ENCODE measurements around the gene RCCD1.
"Not testable (repeated sequence)": the region's sequence is repeated elsewhere in the genome, so short reads cannot be mapped to it uniquely, and the experiment has no call there.

The RCCD1 gene

DNA sequence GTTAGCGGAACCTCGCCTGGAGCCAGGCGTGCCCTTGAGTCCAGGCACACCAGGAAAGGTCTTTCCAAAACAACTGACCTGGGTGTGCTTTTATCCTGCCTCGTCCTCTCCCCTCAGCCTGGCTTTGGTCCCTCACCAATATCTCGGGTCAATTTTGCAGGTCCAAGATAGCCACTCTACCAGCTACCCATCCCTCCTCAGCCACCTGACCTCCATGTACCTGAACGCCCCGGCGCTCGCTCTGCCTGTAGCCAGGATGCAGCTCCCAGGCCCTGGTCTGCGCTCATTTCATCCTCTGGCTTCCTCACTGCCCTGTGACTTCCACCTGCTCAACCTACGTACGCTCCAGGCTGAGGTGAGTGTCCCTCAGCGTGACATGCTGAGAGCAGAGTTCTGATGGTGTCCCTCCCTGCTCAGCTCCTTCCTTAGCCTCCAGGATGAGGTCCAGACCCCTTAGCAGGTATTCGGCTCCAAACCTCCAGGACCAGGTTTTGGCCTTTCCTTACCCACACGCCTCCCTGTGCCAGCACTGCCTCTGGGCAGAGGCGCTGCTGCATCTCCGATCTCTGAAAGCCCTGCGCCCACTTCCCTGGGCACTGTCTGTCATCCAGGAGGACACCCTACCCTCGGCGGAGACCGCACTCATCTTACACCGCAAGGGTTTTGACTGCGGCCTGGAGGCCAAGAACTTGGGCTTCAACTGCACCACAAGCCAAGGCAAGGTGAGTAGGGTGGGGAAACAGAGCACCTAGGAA lies 36.5 kb upstream of the RCCD1 start:
- DNase-seq (ENCODE audit: low spot score) = no peak

DNA sequence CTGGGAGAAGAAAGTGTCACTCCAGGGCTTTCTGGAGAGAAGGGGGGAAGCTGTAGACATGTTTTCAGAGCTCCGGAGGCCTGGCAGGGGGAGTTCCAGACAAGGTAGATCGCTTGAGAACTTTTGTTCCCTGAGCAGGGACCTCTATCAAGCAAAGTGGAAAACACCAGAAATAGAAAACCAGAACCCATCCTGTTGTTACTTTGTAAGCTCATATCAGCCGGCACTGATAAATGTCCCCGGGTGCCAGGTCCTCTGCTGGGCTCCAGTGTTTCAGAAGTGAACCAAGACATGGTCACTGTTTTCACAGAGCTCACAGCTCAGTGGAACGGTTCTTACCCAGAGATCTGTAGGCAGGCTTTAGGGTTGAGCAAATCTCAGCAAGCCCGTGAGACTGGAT lies 35.8 kb upstream of the RCCD1 start:
- no peak for DNase-seq (ENCODE audit: low spot score)

DNA sequence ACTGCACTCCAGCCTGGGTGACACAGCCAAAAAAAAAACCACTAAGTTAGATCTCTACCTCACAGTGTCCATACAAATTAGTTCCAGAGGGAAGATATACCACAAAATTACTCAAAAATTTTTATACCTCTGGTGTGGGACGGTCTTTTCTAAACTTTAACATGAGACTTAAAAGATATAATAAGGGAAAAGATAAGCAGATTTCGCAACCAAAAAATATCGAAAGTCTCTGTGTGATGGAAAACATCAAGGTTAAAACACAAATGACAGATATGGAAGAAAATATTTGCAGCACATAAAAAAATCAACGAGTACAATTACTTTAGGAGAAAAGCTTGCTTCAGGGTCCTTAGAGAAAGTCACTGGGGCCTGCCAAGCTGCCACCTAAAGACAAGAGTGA lies 32.8 kb upstream of the RCCD1 start:
- DNase-seq (ENCODE audit: low spot score) = no peak

DNA sequence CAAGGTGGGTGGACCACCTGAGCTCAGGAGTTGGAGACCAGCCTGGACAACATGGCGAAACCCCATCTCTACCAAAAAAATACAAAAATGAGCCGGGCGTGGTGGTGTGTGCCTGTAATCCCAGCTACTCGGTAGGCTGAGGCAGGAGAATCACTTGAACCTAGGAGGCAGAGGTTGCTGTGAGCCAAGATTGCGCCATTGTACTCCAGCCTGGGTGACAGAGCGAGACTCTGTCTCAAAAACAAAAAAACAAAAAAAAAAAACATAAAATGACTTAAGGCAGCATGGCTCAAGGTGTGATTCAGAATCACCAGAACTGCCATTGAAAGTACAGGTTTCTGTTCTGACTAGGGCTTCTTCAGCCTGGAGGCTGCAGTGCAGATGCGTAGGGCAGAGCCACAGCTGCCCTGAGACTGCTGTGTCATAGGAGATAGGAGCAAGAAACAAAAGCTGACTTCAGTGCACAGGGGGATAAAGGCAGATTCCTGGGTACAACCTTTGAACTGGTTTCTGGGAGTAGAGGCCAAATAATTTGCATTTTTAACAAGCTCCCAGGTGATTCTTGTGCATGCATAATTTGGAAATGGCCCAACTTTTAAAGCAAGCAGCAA lies 31.9 kb upstream of the RCCD1 start:
- DNase-seq (ENCODE audit: low spot score) = not testable (repeated sequence)

DNA sequence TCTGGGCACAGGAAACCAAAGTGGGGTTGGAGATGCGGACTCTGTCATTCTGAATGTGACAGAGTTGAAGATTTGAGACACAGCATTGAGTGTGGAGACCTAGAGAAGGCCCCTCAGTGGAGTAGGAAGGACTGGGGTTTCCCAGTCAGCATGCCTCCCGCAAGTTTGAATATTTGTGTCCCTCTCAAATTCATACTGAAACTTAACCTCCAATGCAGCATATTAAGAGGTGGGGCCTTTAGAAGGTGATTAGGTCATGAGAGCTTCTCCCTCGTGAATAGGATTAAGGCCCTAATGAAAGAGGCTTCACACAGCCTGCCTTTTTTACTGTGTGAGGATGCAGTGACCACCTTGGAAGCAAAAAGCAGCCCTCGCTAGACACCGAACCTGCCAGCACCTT lies 30.3 kb upstream of the RCCD1 start:
- no peak for DNase-seq (ENCODE audit: low spot score)

DNA sequence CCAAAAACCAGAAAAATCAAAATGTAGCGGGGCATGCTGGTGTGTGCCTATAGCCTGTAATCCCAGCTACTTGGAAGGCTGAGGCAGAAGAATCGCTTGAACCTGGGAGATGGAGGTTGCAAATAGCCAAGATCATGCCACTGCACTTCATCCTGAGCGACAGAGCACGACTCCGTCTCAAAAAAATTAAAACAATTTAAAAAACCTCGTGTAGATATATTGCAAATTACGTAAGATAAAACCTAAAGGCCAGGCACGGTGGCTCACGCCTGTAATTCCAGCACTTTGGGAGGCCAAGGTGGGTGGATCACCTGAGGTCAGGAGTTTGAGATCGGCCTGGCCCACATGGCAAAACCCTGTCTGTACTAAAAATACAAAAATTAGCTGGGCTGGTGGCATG lies 27.9 kb upstream of the RCCD1 start:
- not testable (repeated sequence) for DNase-seq (ENCODE audit: low spot score)

DNA sequence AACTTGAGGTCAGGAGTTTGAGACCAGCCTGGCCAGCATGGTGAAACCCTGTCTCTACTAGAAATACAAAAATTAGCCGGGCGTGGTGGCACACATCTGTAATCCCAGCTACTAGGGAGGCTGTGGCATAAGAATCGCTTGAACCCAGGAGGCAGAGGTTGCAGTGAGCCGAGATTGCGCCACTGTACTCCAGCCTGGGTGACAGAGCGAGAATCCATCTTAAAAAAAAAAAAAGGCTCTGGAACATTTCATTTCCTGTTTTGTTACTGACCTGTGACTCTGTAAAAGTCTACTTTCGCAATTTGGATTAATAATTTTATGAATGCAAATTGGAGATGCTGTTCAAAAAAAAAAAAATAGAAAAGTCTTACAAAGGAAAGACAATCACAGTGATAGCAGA lies 26.6 kb upstream of the RCCD1 start:
- DNase-seq (ENCODE audit: low spot score) = not testable (repeated sequence)

DNA sequence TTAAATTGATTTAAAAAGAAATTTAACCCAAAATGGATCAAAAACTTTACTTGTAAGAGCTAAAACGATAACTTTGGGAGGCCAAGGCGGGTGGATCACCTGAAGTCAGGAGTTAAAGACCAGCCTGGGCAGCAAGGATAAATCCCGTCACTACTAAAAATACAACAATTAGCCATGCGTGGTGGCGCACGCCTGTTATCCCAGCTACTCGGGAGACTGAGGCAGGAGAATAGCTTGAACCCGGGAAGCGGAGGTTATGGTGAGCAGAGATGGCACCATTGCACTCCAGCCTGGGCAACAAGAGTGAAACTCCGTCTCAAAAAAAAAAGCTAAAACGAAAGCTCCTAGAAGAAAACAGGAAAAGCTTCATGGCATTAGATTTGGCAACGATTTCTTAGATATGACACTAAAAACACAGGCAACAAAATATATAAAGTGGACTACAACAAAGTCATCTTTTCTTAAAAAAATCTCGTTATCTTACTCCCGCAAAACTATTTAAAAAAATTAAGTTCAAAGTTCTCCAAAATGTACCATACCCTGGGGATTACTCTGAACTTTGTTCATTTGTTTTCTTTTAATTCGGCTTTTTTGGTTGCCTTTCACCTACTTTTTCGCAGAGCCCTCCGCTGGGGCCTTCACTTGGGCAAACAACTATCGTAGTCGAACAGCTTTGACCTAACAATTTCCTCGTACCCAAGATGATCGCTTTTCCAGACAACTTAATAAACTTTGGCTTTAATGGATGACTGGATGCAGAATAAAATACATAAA lies 25.3 kb upstream of the RCCD1 start:
- no peak for DNase-seq (ENCODE audit: low spot score)

DNA sequence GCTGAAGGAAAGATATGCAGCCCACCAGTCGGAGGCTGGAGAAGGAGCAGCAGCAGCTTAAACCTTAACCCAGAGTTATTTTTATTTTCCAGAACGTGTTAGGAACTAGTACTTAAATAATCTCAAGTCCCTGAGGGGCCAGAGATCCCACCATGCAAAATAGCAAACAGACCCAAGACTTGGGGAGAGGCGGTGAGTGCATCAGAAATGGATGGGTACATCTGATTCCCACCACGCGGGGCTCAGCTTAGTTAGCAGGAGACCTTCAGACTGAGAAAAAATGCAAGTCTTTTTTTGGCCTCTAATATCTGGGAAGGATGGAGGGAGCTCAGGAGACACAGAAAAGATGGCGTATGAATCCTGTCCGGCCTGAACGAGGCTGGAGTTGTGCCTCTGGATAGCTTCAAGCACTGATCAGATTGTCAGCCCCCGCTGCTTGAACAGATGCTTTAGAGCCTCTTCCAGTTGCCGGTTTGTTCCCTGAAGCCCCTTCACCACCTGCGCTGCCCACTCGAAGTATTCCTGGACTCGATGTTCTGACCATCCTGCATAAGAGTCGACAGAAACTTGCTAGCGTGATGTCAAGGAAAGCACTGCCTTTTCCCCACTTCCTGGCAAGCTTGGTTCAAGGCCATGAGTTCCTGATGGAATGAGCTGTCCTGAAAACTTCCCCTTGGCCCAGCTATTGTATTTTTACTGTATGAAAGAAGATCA lies 23.7 kb upstream of the RCCD1 start:
- DNase-seq (ENCODE audit: low spot score) = no peak

DNA sequence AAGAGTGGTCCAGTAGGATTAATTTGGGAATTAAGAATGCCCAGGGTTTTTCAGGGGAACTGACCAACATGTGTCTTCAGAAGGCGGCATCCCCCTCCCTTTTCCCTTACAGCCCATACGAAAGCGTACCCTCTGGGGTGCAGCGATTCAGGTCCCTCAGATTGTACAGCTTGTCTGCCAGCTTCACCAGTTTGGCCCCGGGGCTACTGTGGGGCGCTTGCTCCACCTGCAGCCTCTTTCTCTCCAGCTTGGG lies 23.2 kb upstream of the RCCD1 start:
- DNase-seq (ENCODE audit: low spot score) = no peak

DNA sequence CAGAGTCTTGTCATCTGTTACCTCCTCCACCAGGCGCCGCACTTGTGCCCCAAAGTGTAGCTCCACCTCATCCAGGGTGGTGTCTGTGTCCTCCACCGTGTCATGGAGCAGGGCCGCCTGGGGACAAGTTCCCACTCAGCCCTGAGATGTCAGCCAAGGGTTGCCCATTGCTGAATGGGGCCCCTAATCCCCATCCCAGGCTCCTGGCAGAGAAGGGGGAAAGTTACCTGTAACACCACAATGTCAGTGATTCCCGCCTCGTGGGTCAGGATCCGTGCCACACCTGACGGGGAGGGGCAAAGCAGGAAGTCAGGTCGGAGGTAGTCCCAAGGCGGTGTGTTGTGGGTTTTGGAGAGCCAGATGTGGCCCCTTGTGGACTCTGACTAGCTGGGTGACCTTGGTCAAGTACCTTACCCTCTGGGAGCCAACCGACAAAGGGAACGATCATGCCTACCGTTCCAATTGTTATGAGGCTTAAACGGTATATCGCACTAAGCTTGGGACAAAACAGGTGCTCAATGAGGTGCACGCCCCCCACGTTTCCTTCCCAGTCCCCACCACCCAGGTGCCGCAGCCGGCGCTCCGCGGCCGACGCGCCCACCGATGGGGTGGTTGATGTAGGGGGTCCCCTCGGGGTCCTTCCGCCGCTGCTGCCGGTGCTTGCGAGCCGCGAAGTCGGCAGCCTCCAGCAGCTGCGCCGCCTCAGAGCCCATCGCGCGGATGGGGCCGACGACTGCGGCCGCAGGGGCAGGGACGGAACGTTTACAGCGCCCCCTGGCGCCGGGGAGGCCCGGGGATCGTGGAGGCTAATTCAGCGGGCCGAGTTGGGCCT lies 22.6 kb upstream of the RCCD1 start, which contains the start of gene HDDC3:
HDDC3 (minus strand) TSS at position 722 of the 832 bp plus-strand sequence; CDS start at position 713, 9 bp downstream.
- DNase-seq (ENCODE audit: low spot score) = peak; percentile 91

DNA sequence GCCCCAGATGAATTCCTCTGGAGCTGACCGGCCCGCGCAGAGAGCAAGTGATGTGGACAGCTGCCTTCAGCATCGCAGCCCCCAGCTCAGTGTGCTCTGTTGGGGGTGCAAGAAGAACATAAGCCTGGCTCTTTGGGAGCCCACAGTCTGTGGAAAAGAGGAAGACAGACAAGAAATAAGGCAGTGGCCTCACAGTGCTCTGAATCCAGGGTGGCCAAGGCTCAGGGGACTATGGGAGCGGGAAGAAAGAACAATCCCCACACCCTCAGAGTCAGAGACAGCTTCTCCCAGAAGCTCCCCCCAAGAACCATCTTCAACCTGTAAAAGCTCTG lies 22.1 kb upstream of the RCCD1 start:
- DNase-seq (ENCODE audit: low spot score) = no peak

DNA sequence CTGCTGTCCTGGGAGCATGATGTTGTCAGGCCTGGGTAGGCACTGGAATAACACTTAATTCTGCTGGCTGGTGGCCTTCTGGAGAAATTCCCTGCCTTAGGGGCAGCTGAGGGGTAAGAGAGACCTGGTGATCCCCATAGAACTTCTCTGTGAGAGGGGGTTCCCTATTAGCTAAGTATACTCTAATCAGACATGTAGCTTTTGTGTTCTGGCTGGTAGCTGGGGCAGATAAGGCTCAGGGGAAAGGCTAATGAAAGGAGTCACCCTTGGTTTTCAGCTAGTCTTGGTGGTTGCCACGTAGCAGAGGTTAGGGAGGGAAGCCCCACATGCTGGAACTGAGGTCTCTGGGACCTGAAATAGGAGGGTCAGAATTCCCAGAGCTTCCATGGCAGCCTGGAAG lies 21.4 kb upstream of the RCCD1 start:
- DNase-seq (ENCODE audit: low spot score) = no peak

DNA sequence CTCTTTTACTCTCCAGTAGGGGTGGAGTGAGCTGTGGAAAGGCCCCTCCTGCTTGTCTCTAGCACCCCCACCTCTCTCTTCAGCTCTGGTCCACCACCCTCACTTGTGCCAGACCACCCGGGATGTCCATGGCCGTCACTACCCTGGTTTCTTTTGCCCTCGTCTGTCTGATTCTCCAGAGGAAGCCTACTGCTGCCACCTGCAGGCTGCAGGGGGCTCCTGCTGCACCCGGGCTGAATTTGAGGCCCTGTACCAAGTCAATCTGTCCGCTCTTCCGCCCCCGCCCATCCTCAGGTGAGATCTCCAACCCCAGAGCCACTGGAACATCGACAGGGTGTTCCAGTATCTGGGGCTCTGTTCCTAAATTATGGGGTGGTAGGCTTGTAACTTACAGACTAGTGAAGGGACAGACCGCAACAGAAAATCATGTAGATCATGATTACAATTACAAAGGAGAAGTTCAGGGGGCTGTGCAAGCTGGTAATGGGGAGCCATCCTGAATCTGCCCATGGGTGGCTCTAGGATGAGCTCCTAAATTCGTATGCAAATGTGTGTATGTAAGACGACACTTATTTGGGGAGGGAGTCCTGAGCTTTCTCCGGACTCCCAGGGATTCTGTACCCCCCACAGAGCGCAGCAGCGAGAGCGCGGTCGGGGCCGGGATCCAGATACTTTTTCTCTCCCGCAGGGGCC lies 20.3 kb upstream of the RCCD1 start:
- DNase-seq (ENCODE audit: low spot score) = peak; percentile 89

DNA sequence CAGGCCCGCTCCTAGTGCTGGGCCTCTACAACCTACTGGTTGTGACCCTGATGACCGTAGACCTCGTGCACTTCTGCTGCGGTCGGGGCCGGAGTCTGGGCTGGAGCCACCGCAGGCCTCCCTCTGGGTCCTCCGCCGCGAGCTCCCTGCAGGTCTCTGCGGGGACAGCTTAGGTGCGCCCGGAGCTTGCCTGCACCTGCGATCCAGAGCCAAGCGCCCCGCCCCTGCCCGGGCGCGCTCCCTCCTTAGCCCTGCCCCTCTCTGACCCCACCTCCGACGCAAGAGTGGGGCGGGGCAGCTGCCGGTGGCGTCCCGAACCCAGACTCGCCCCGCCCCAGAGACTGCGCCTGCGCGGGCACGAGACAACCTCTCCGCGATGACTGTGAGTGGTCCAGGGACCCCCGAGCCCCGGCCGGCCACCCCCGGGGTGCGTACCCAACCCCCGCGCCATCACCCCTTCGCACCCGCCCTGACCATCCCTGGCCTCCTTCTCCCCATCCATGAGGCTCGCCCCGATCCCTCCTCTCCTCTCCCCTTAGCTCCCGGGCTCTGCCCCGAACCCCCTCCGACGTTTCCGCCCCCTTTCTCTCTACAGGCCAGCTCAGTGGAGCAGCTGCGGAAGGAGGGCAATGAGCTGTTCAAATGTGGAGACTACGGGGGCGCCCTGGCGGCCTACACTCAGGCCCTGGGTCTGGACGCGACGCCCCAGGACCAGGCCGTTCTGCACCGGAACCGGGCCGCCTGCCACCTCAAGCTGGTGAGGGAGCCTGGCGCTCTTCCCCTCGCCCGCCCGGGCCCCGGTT lies 19.5 kb upstream of the RCCD1 start, which contains the start of gene UNC45A:
UNC45A (plus strand) TSS at position 337 of the 803 bp plus-strand sequence; CDS start at position 377, 40 bp downstream.
- DNase-seq (ENCODE audit: low spot score) = peak; percentile 98

DNA sequence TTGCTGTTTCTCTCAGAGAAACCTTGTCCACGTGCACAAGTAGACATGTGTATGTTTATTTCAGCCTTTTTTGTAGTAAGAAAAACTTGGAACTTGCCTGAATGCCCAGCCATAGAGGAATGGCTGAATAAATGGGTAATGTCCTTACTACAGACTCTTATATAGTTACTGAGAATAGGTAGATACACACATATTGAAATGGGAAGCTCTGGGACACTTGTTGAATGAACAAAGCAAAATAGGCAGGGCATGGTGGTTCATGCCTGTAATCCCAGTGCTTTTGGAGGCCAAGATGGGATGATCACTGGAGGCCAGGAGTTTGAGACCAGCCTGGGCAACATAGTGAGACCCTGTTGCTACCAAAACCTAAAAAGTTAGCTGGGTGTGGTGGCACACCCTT lies 17.9 kb upstream of the RCCD1 start:
- no peak for DNase-seq (ENCODE audit: low spot score)

DNA sequence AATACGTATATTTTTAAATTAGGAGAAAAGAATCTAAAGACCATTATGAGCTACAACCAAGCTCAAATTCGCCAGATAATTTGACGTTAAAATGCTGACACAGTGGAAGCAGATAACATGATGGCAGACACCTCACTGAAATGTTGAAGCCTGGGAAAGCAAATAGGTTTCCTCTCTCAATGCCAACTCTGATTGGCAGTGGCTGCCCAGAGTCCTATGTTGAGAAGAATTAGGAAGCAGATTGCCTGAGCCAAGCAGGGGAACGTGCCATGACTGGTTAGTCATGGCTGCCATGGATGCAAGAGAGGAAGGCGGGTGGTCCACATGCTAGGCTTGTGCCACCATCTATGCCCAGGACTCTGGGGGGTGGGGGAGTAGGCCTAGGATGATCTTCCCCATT lies 16.4 kb upstream of the RCCD1 start:
- DNase-seq (ENCODE audit: low spot score) = no peak

DNA sequence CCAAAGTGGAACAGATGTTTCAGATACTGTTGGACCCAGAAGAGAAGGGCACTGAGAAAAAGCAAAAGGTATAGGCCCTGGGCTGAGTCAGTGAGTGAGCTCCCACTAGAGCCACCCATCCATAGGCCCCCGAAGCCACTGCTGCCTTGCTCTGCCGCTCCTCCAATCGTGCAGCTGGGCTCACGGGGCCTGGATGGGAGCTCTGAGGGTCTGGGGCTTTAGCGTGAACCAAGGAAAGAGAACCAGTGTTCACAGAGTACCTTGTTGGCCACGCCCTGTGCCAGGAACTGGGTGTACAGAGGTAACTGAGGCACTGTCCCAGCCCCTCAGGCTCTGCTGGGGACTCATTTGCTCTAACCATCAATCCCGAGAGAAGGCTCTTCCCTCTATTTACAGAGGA lies 14.9 kb upstream of the RCCD1 start:
- DNase-seq (ENCODE audit: low spot score) = no peak

DNA sequence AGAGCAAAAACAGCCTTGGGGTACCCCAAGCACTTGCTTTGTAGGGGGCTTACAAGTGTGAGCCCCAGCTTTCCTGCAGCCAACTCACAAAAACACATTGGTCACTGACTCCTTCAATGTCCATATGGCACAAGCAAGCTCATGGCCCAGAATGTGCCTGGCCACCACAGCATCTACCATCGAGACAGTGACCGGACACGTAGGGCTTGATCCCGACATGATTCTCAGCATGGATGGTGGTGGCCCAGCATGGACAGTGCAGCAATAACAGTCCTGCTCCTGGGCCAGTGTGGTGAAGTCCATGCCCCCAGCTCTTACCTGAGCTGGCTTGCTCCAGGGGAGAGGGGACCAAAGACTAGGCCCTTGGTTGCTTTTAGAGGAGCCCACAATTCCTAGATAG lies 13.6 kb upstream of the RCCD1 start:
- DNase-seq (ENCODE audit: low spot score) = no peak

DNA sequence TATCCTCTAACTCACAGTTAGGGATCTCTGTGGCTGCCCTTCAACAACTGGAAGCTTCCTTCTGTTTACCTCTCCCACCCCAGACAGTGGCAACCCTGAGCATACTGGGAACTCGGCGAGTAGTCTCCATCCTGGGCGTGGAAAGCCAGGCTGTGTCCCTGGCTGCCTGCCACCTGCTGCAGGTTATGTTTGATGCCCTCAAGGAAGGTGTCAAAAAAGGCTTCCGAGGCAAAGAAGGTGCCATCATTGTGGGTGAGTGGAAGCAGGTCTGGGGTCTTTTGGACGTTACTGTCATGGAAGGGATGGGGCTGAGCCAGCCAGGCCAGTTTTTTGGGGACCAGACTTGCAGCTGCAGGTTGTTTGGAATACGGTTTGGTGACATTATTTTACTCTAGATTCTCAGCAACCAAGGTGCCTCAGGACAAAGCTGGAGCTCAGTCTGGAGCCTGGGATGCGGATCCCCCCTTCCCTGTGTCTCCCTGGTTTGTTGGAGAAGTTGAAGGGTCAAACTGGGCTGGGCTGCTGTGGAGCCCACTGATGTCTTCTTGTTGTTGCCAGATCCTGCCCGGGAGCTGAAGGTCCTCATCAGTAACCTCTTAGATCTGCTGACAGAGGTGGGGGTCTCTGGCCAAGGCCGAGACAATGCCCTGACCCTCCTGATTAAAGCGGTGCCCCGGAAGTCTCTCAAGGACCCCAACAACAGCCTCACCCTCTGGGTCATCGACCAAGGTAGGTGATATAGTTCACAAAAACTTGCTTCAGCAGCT lies 12.1 kb upstream of the RCCD1 start:
- DNase-seq (ENCODE audit: low spot score) = no peak

All from germinal center (tissue), 1 donor.